ENCODE data around the gene COLEC12.

The COLEC12 gene

GRCh38 chr18:303607-304006 lies 196.9 kb downstream of the COLEC12 start:
- DNase-seq (ENCODE audit: low read depth): no peak
- TF ChIP-seq, protein P1, sequence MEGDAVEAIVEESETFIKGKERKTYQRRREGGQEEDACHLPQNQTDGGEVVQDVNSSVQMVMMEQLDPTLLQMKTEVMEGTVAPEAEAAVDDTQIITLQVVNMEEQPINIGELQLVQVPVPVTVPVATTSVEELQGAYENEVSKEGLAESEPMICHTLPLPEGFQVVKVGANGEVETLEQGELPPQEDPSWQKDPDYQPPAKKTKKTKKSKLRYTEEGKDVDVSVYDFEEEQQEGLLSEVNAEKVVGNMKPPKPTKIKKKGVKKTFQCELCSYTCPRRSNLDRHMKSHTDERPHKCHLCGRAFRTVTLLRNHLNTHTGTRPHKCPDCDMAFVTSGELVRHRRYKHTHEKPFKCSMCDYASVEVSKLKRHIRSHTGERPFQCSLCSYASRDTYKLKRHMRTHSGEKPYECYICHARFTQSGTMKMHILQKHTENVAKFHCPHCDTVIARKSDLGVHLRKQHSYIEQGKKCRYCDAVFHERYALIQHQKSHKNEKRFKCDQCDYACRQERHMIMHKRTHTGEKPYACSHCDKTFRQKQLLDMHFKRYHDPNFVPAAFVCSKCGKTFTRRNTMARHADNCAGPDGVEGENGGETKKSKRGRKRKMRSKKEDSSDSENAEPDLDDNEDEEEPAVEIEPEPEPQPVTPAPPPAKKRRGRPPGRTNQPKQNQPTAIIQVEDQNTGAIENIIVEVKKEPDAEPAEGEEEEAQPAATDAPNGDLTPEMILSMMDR (IDR thresholded peaks at IDR 0.05; ENCODE audit: insufficient read depth, low read depth, low read length, missing control alignments): no peak
- no peak overlapping the region for H3K4me3 ChIP-seq (ENCODE audit: low read depth, low read length)

GRCh38 chr18:303011-303410 lies 197.5 kb downstream of the COLEC12 start:
- no peak overlapping the region for H3K4me3 ChIP-seq (ENCODE audit: low read depth, low read length)
- TF ChIP-seq, protein P1 (IDR thresholded peaks at IDR 0.05; ENCODE audit: insufficient read depth, low read depth, low read length, missing control alignments): no peak
- no peak for DNase-seq (ENCODE audit: low read depth)

DNA sequence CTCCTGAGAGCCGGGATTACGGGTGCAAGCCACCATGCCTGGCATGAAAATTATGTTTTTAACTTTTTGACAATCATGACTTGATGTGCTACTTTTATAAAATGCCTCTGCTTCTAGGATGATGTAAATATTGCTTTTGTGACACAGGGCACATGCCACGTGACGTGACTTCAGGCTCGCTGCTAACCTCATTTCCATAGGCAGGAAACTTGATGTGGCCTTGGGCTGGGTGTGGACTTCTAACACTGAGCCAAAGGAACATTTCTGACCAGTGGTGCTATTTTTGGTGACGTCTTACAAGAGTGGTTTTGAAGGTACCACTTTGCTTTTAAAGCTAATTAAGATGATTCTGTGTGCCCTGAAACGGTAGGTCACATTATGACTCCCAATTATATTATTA lies 198.4 kb downstream of the COLEC12 start:
- TF ChIP-seq, protein P1 (IDR thresholded peaks at IDR 0.05; ENCODE audit: insufficient read depth, low read depth, low read length, missing control alignments): no peak
- no peak overlapping the region for H3K4me3 ChIP-seq (ENCODE audit: low read depth, low read length)
- no peak for DNase-seq (ENCODE audit: low read depth)

GRCh38 chr18:297936-298335 lies 202.6 kb downstream of the COLEC12 start:
- TF ChIP-seq, protein P1 (IDR thresholded peaks at IDR 0.05; ENCODE audit: insufficient read depth, low read depth, low read length, missing control alignments): no peak
- no peak overlapping the region for H3K4me3 ChIP-seq (ENCODE audit: low read depth, low read length)
- DNase-seq (ENCODE audit: low read depth): no peak

- DNase-seq (ENCODE audit: low read depth): no peak
- TF ChIP-seq, protein P1 (IDR thresholded peaks at IDR 0.05; ENCODE audit: insufficient read depth, low read depth, low read length, missing control alignments): no peak
- no peak overlapping the region for H3K4me3 ChIP-seq (ENCODE audit: low read depth, low read length)
These were observed 204.6 kb downstream of the COLEC12 start for GRCh38 chr18:295756-296490.

- TF ChIP-seq, protein P1 (IDR thresholded peaks at IDR 0.05; ENCODE audit: insufficient read depth, low read depth, low read length, missing control alignments): no peak
- H3K4me3 ChIP-seq (ENCODE audit: low read depth, low read length): no peak overlapping the region
- no peak for DNase-seq (ENCODE audit: low read depth)
These were observed 205.9 kb downstream of the COLEC12 start for GRCh38 chr18:294566-294965.

DNA sequence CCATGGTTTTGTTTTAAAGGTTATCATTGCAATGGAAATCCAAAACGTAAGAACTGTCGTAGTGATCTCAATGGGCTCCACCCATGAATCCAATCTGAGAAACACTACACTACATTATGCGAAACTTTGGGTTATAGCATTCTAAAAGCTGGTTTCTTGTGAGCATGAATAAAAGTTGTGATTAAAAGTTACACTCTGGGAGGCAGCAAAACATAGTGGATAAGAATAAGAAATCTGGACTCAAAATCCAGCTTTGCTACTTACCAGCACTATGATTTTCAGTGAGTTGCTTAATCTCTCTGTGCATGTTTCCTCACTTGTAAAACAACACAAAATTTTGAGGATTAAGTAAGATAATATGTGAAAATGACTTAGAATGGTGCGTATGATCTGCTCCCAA lies 207.0 kb downstream of the COLEC12 start:
- no peak overlapping the region for H3K4me3 ChIP-seq (ENCODE audit: low read depth, low read length)
- DNase-seq (ENCODE audit: low read depth): no peak
- TF ChIP-seq, protein P1 (IDR thresholded peaks at IDR 0.05; ENCODE audit: insufficient read depth, low read depth, low read length, missing control alignments): no peak

All from GM12865 (cell line).